OCI-M2 (cell line): ENCODE results near the gene KNDC1.
"Not testable (repeated sequence)": the region's sequence is repeated elsewhere in the genome, so short reads cannot be mapped to it uniquely, and the experiment has no call there.

ENCODE experiments used
- DNase-seq: peaks from one replicate; lab custom pipeline; 2025; ENCODE audit not compliant: unreplicated experiment; lab: John Stamatoyannopoulos, UW

Gene KNDC1

DNA sequence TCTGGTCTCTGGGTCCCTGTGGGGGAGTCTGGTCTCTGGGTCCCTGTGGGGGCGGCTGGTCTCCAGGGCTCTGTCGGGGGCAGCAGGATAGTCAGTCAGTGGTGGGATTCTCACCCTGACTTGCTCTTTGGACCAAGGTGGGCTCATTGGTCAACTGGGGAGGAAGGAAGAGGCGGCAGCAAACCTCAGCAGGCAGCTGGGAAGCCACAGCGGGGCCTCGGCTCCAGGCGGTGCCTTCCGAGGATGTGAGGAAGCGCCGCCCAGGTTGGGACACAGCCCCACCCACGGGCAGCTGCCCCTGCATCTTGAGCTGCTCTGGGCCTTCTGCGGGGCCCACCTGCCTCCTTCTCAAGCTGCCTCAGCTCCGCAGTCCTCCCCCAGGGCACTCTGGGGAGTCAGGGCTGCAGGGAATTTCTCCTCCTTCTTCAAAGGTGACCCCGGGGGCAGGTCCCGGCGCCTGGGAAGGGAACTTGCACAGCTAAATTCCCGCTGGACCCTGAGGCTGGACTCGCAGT, 20.4 kb upstream of the KNDC1 start:
- DNase-seq, result no peak

DNA sequence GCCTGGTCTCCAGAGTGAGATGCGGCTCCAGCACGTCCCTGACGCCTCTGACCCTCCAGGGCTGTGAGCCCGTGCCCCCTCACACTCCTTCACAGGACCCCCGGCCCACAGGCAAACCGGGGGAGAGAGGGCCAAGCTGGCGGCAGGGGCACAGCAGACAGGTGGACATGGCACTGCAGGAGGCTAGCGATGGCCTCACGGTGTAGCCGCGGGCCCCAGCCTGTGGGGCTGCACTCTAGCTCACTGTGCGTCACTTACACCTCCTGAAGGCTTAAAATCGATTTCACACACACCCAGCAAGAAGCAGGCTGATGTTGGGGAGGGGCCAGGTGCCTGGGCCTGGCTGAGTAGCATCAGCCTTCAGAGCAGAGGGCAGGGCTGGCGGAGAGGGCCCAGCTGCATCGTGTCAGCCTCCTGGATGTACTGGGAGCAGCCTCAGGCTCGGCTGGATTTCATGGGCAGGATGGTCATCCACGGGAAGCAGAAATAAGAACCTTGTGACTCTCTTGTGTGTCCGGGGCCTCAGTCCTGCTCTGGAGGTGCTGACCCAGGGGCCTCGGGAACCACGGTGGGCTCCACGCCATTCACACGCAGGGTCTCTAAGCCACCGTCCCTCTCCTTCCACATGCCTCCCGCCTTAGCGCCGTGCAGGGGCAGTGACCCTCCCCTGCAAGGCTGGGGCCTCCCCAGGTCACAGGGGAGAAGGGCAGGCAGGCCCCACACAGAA, 19.4 kb upstream of the KNDC1 start:
- DNase-seq, result no peak

DNA sequence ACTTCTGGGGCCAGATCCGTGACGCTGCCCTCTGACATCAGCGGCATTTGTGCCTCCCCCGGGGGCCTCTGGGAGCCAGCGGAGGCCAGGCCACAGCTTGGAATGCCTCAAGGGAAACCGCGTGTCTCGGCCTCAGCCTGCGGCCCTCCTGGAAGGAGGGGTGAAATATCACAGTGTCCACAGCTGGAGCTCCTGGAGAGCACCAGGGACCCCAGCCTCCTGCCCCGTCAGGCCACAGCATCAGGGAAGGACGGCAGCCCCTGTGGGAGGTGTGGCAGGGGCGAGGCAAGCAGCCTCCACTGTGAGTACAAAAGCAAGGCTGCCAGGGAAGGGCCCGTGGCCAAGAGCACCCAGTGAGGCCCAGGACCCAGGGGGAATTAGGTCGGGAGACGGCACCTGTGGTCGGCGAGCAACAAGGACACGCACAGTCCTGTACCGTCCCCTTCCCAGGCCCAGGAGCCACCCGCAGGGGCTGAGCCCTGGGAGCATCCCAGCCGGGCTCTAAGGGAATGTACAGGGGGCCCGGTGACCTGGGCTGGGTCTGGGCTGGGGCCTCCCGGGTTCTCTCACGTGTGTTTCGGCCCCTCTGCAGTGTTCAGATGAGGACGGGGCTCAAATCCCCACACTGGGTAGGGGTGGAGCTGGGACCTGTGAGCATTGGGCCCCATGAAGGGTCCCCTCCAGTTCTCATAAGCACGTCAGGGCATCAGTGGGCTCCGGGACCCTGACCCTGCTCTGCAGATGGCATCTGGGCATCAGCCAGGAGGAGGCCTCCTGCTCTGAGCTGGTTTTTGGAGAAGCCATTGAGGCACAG, 18.7 kb upstream of the KNDC1 start:
- no peak for DNase-seq

DNA sequence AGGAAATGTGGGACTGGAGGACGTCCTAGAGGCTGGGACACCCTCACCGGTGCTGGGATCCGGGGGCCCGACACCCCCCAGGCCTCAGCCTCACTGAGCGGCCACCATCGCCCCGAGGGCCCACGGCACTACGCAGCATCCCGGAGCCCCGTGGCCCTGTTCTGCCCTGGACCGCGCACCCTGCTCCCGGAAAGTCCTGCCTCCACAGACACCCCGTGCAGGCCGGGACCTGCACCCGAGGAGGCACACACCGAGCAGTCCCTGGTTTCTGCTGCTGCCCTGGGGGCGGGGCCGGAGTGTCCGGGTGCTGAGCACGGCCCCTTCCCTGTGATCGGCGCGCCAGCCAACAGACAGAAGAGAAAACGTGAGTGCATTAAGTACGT, 18.1 kb upstream of the KNDC1 start:
- DNase-seq, result no peak

DNA sequence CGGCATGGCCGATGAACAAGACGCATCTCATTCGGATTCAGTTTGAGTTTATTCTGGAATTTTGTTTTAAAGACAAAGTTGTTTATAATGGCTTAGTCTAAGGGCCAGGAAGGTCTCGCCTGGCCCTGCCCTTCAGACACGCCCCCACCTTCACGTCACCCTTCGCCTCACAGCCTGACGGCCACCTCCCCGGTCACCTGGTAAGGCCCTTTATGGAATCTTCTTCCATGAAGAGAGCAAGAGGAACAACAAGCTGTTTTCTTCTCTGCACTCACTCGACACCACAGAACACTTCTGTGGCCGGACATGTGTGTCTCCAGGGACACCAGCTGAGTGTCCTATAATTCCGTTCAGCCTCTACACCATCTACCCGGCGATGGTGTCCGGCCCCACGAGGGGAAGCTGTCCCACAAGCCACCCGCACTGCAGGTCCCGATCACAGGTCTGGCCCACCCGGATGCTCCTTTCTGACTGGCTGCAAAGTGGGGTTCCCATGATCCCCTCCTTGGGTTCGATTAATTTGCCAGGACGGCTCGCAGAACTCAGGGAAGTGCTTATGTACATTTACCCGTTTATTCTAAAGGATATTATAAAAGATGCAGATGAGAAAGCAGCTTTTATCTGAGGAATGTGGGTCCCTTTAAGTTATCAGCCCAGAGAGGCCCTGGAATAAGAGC, 17.4 kb upstream of the KNDC1 start:
- DNase-seq, result no peak

DNA sequence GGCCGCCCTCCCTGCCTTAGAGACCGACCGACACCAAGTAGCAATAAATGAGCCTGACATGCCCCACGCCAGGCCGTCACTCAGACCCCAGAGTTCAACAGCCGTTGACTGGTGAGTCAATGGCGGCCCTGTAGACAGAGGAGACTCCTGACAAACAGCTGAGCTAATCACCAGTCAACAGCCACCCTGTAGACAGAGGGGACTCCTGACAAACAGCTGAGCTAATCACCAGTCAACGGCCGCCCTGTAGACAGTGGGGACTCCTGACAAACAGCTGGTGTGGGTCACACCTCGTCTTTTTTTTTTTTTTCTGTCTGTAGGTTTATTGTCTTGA, 16.9 kb upstream of the KNDC1 start:
- DNase-seq, result no peak

DNA sequence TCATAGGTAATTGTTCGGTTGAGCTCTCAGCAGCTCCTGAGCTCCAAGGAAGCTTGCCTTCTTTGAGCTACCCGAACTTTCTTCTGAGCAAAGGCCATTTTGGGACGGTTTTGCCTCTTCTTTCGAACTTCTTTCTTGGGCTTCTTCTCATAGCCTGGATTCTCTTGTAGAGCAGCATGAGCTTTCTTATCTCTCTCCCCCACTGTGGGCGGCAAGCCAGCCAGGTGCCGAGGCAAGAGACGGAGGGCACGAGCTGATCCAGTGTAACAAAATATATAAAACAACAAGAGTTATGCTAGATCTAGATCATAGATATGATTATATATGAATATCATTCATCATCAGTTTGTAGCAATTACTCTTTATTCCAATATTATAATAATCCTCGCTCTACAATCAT, 16.5 kb upstream of the KNDC1 start:
- DNase-seq, result no peak

DNA sequence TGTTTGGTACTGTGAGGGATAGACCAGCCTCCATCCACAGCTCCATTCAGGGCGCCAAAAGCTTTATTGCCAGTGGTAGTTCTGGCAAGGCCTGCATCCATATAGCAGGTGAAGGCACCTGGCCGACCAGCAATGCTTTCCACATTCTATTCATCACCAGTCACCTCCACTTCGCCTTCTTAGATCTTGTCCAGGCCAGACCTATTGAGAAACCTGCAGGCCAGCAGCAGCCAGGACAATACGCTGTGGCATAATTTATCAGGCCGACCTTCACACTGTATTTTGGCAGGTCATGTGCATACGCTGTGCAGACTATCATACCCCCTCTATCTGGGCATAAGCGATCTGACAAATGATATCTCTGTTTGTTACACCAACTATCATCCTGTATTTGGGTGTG, 15.2 kb upstream of the KNDC1 start:
- no peak for DNase-seq

DNA sequence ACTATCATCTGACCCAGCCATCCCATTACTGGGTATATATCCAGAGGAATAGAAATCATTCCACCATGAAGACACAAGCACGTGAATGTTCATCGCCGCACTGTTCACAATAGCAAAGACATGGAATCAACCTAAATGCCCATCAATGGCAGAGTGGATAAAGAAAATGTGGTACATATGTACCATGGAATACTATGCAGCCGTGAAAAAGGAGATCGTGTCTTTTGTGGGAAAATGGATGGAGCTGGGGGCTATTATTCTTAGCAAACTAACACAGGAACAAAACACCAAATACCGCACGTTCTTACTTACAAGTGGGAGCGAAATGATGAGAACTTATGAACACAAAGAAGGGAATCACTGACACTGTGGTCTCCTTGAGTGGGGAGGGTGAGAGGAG, 9.8 kb upstream of the KNDC1 start:
- no peak for DNase-seq

DNA sequence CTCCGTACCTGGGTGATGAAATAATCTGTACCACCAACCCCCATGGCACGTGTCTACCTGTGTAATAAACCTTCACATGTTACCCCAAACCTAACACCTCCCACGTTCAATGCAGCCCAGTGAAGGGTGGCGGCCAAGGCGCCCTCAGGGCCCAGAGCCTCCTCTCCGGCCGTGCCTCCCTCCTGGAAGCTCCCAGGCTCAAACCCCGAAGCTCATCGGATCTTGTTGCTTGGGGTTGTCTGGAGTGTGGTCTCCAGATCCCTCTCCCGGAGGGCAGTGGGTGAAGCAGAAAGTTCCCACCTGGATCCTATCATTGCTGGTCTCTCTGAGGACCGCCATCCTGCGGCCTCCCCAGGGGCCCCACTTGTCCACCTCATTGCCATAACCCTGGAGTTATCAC, 9.4 kb upstream of the KNDC1 start:
- no peak for DNase-seq

DNA sequence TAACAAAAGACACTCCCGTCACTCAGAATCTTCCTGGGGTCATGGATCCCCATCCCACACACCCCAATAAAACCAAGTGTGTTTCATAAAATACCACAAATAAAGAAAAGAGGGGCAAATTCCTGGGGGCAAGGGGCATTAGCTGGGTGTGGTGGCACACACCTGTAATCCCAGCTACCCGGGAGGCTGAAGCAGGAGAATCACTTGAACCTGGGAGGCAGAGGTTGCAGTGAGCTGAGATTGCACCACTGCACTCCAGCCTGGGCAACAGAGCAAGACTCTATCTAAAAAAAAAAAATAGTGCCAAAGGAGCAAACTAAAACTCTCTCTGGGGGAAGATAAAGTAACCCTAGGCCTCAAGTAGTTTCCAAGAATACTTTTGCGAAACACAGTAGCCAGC, 8.9 kb upstream of the KNDC1 start:
- not testable (repeated sequence) for DNase-seq

DNA sequence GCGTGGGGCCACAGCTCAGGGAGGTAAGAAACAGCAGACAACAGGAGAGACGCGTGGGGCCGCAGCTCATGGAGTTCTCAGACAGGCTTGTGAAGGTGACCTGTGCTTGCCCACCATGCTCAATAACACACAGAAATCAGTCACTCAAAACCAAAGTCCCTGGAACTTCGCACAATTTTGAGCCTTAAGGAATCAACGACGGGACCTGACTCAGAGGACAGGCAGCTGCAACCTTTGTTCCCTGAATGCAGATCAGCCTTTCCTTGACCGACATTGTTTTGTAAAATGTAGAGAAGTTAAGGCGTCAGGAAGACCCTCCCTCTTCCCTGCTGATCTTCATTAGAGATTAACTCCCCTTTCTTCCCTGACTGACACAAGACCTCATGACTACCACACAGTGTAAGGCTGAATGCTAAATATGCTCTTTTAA, 8.5 kb upstream of the KNDC1 start:
- DNase-seq, result no peak

DNA sequence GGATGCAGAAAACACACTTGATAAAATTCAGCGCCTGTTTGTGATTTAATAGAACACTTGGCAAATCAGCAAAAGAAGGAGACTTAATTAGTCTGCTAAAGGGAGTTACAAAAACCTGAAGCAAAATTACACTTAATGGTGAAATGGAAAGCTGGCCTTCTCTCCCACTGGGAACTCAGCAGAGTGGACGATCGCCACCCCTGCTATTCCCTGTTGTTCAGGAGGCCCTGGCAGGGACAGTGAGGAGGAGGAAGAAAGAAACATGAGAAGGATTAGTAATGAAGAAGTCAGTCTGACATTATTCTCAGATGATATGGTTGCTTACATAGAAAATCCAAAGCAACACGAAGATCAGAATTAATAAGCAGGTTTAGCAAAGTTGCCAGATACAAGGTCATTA, 5.6 kb upstream of the KNDC1 start:
- DNase-seq, result no peak

DNA sequence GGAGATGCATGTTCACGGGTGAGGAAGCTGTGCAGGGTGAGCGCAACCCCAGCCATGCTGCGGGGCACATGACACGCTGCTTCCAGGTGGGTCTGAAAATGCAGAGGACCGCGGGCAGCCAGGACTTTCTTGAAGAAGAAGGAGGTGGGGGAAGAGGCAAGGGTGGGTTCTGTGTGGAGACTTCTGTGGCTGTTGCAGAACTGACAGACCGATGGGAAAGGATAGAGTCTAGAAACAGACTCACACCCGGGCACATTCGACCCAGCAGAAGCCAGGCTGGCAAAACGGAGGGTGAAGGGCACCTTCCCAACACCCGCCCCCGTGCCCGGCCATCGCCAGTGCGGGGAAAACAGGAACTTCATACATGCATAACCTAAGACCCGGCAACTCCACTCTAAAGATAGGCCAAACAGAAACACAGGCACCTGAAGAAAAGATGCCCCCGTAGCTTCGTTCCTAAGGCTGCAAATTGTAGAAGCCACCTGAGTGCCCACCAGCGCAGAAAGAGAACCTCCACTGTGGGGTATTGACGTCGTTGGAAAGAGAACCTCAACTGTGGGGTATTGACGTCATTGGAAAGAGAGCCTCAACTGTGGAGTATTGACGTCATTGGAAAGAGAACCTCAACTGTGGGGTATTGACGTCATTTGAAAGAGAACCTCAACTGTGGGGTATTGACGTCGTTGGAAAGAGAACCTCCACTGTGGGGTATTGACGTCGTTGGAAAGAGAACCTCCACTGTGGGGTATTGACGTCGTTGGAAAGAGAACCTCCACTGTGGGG, 4.8 kb upstream of the KNDC1 start:
- DNase-seq, result no peak

DNA sequence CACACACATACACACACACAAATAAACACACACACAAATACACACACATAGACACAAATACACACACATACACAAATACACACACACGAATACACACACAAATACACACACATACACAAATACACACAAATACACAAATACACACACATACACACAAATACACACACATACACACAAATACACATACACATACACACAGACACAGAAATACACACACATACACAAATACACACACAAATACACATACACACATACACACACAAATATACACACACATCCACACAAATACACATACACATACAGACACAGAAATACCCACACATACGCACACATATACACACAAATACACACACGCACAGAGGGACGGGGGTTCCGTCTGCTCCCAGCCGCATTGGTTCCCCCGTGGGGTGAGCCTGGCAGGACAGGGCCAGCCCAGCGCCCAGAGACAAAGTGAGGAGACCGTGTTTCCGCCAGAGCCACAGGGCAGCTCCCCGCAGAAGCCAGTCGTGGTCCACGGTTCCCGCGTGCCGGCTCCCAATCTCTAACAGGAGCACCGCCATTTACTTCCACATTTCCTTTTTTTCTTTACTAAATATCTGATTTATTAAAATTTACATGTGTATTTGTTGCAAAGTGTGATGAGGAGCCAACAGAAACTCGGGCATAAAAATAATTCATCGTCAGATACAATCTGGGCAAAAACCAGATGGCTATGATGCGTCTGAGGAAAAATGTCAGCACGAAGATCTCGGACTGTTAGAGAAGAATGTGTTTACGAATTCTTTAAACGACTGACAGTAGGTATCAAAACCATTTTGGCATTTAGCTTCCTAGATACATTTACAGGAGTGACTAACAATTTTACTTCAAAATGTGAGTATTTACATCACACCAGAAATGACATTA, 3.1 kb upstream of the KNDC1 start:
- no peak for DNase-seq

DNA sequence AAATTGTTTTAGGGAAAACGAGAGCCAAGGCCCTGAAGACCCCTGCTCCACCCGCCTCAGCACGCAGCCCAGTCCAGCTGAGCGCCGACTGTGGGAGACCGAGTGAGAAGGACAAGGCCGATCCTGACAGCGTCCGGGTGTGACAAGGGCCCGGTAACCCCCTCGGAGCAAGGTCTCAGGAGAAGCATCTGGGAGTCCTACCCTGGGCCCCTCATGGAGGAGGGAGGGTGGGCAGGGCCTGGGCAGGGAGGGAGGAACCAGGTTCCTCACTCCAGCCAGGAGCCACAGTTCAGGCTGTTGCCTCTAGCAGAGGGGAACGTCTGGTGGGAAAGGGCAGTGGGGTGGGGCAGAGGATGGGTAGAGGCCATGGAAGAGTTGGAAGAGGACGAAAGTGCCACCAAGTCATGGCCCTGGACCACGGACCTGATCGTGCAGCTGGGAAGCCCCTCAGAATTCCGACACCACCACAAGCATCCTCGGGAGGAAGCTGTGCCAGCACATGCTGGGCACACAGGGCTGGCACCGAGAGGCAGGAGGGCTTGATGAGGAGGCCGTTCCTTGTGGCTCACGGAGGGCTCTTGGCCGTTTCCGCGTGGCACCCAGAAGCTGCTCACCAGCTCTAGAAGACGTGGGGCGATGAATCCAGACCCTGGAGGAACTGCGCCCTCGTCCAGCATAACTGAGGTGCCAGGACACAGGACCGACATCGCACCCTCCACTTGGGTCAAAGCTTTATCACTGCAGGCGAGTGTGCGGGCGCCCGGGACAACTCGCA, 2.2 kb upstream of the KNDC1 start:
- DNase-seq, result no peak

DNA sequence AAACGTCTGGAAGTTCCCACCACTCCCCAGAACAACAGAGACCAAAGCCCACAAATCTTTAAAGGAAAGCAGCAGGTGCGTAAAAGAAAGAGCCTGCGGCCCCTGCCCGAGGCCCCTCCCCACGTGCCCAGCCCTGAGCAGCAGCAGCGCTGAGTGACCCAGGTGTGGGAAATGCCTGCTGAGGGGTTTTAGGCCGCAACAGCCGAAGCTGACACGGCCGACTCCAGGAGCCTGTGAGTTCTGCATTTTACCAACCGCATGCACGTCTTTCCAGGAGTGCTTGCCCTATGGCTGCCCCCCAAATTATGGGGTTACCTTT, 1.6 kb upstream of the KNDC1 start:
- DNase-seq, result no peak

DNA sequence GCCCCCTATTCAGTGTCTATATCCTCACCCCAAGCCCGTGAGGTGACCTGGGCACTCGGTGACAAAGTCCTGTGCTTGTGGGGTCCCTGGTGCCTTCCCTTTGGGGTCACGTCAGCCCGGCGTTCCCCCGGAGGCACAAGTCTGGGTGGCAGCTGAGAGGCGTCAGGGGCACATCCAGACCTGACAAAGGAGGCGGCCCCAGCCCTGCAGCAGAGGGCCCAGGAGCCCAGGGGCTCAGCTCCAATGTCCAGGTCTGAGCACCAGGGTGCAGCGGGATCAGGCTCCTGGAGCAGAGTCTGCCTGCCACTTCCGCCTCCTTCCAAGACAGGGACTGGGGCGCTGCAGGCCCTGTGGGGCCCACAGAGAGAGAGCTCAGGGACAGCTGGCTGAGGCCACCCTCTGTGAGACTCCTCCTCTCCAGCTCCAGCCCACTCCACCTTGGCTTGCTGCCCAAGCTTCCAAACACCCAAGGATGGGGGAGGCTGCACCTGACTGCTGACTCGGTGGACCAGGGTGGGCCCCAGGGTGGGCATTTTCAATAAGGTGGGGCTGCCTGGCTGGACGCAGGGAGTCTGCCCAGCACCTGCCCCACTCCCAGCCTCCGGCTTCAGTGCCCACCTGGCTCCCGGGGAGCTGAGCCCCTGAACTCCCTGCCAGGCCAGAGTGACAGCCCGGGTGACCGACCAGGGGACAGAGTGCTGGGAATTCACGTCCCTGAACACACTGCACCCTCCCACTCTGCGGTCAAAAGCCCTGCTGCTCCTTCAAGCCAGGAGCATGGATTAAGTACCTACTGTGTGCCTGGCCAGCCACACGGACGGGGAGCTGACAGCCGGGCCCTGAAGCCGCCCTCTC, 1.0 kb upstream of the KNDC1 start:
- no peak for DNase-seq

DNA sequence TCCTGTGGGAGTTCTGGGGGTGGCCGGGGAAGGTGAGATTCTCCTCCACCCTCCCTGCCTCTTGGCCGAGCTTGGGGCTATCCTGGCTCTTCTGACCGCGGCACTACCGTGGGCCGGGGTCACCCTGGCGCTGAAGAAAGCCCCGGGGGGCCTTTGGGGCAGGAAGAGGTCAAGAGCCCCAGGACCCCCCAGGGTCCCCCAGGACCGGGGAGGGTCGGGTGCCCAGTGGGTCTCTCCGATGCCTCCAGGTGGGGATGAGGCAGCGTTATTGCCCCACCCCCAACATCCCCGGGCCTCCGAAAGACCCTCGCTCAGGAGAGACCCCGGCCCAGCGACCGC, 439 bp upstream of the KNDC1 start:
- DNase-seq, result no peak
